GM18870 (cell line): Measurements from ENCODE around the gene IL1RN.

Source experiments
- ATAC-seq: cut with Tn5 transposase; IDR thresholded peaks from one replicate; pipeline ENCODE4 v1.9.1; 2021; ENCODE audit warnings: moderate library complexity; ENCODE audit not compliant: unreplicated experiment

IL1RN gene

DNA sequence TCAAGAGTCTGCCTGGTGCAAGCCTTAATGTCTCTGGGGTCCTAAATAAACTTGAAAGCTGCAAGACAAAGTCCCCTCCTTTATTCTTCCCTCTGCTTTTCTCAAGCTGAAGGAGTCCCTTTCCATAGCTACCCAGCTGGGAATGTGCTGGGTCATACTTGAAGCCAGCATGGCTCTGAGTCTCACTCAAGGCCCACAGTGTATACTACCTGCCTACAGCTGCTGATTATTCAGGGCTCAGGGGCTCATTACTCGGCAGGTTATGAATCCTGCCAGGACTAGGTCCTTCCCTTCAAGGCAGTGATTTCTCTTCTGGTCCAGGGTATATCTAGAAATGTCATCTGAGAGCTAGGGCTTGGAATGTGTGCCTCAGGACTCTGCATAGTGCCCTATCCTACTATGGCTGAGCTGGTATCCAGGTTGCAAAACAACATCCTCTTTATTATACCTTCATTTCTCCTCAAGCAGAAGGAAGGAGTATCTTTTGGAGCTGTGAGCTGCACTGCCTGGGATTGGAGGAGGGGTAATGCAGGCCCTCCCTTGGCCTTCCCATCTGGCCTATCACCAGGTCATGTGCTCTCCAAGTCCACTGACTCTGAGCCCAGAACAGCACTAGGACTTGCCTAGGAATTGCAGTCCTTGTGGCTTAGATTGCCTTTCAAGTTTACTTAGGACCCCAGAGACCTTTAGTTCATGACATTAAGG is 22.3 kb downstream of the IL1RN start:
- ATAC-seq, result no peak

DNA sequence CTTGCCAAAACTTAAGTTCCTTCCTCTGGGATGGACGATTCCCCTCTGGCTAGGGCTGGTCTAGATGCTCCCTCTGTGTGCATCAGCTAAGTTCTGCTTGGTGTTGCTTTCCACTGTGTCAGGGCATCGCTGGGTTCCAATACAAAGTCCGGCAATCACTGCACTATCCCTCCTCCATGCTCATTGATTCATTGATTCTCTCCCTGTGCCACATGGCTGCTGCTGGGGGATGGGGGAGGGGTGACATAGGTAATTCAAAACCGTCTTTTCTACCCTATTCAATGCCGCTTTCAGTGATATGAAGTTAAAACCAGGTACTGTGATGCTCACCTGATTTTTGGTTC is 22.8 kb downstream of the IL1RN start:
- no peak for ATAC-seq

DNA sequence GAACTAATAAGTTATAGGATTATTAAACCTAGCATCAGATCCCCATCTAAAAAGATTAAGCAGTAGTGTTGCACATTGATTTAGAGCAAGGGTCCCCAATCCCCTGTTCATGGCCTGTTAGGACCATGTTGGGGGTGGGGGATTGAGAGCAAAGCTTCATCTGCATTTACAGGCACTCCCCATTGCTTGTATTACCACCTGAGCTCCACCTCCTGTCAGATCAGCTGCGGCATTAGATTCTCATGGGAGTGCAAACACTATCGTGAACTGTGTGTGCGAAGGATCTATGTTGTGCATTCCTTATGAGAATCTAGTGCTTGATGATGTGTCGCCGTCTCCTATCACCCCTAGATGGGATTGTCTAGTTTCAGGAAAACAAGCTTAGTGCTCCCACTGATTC is 27.9 kb downstream of the IL1RN start:
- no peak for ATAC-seq

- ATAC-seq, result no peak
Observed at GRCh38 chr2:113156278-113157117, 29.1 kb downstream of the IL1RN start.

- ATAC-seq, result no peak
Observed at GRCh38 chr2:113157118-113157896, 29.9 kb downstream of the IL1RN start.

DNA sequence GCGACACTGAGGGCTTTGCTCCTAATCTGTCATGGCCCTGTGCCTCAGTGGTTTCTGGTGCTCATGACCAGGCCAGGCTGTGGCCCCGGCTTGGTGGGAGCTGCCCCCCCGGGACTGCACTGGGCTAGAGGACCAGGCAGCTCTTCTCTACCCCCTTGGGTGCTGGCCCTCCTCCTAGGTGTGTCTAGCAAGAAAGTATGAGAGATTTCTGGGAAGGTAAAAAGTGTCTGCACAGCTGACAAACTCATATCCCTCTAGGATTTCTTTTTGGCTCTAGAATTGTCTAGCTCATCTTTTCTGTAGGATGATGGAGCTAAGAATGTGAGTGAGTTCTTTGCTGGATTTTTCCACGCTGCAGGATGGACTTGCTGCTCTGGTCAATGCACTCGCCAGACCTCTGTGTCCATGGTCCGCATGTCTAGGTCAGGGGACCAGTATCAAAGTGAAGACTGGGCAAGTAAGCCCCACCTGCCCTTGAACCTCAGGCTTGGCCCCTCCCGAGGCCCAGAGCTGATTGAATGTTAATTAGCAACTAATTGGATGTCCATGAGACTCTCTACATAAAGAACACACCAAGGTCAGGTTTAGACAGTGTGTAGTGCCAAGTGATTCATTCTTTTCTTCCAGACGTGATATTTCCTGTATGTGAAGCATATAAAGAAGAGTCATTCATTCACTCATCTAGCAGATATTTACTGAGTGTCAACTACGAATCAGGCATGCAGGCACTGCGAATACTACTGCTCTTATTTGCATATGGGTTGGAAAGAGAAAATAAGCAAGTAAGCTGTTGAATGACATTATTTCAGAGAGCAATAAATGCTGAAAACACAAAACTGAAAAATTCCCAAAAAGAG is 30.7 kb downstream of the IL1RN start:
- no peak for ATAC-seq

DNA sequence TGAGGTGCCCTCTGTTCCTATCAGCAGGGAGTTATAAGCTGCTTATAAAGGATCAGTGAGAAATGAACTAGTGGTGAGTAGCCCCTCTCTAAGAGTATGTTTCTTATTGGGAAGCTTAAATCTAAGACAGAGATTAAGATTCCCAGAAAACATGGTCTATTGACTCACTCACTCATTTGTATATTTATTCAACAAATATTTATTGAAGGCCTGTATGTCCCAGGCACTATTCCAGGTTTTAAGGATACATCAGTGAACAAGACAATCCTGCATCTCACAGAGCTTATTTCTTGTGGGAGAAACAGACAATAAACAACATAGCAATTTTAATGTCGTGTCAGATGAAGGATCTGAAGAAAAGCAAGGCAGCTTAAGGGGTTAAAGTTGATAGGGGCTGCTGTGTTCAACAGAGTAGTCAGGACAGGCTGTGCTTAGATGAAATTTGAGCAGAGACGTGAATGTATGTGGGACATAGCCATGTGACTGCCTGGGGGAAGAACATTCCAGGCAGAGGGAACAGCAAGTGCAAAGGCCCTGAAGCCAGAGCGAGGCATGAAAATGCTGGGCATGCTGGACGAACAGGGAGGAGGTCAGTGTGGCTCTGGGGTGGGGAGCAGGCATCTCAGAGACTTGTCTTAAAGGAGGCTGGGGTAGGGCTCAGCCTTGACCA is 31.6 kb downstream of the IL1RN start:
- ATAC-seq, result no peak

DNA sequence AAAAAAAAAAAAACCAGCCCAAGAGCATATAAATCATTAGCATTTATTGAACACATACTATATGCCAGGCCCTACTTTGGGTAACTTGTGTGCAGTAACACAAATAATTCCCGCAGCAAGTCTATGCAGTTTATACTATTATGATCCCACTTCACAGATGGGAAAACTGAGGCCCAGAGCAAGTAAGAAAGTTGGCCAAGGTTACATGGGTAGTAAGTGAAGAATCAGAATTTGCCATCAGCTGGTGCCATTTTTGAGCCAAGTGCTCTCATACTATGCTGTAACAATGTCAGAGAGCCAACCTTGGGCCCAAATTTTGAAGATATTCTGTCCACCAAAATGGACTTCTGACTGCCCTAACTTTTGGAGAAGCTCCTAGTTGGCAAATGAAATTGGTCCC is 32.9 kb downstream of the IL1RN start:
- no peak for ATAC-seq

DNA sequence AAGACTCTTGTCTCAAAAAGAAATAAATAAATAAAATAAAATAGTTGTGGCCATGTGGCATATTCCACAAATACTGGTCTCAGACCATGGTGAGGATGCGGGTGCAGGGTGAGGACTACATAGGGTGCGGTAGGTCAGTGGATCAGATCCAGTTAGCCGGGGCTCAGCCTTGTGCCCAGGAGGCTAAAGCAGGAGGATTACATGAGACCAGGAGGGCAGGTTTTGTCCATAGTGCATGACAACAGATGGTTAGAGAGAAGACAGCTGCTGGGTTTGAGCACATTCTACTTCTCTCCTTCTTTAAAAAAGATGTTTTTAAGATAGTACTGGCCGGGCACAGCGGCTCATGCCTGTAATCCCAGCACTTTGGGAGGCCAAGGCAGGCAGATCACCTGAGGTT is 33.6 kb downstream of the IL1RN start:
- no peak for ATAC-seq

- ATAC-seq, result no peak
Observed at GRCh38 chr2:113162173-113162572, 34.8 kb downstream of the IL1RN start.

- no peak for ATAC-seq
Observed at GRCh38 chr2:113162869-113163268, 35.5 kb downstream of the IL1RN start.

DNA sequence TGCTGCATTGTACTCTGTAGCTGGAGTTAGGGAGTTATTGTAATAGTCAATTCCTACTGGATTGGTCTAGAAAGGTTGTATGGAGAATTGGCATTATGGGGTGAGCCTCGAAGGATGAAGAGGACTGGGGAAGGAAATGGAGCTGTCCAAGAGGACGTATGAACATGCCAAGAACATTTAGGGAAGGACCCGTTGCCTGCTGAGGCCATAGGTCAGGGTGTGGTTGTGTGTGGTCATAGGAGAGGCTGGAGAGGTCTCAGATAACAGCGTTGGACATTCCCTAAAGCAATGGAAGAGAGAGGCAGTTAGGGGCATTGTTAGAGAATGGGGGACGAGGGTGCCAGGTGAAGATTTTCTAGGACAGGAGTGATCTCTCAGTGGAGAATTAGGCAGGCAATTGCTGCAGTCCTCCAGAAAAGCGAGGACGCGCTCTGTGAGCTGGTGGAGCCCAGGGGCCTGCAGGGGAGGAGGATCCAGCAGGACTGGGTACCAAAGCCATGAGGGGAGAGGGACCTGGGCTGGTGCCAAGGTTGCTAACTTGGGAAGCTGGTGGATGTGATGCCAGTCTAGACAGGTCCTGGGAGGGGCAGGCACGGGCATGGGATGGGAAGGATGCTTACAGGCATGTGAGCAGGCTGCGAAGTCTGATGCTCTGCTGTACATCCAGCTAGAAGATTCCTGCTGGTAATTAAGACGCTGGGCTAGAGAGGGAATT is 37.0 kb downstream of the IL1RN start:
- ATAC-seq, result no peak

DNA sequence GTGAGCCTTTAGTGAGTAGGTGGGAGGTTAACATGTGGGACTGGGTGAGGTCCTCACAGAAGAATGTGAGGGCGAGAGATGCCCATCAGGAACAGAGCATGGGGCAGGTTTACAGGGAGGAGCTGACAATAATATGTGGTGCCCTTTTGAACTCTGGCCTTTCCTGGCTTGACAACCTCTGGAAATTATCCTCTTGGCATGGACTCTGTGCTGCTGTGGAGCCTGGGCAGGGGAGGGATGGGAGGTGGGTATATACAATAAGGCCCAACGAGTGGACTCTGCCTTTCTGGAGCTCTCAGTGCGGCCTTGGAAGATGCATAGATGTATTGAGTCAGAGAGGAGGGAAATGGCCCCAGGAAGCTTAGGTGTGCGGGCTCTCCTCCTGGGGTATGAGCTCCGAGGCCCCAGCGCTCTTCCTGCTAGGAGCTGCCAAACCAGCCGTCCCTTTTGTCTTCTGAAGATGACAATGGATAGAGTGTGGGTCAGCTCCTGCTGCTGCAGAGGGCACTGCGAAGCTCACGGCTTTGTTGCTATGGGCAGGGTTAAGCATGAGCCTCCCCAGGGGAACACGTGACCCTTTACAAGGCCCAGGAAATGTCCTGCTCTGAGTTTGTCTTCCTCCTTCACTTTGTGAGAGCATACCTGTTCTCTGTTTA is 37.7 kb downstream of the IL1RN start:
- ATAC-seq, result no peak

DNA sequence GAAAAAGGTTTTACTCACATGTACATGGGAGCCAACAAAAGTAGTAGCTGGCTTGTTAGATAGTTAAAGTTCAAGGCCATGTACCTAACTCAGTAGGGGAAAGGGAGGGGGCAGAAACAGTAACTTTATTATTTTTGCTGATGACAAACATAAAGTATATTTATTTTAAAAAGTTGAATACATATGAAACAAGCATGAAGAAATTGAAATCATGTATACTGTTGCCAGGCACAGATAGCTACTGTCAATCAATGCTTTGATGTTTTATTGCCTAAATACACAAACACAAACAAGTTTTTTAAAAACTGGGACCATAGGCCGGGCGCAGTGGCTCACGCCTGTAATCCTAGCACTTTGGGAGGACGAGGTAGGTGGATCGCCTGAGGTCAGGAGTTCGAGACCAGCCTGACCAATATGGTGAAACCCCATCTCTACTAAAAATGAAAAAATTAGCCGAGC is 38.8 kb downstream of the IL1RN start:
- ATAC-seq, result no peak

GRCh38 chr2:113167115-113167932 is 39.9 kb downstream of the IL1RN start:
- ATAC-seq, result no peak

DNA sequence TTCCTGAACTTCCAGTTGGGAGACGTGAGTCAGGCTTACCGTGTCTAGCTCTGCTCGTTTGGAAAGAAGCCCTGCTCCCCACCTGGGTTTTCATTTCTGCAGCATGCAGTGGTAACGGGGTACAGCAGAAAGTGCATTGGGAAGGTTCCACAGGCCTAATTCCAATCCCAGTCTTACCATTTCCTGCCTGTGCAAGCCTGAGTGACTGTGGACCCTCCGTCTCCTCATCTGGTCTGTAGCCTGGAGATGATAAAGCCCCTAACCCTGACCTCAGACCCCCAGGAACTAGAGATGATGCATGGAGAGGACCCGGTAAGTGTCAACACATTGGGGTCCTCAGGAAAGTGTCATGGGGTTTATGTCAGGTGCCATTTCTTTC is 40.6 kb downstream of the IL1RN start:
- no peak for ATAC-seq

DNA sequence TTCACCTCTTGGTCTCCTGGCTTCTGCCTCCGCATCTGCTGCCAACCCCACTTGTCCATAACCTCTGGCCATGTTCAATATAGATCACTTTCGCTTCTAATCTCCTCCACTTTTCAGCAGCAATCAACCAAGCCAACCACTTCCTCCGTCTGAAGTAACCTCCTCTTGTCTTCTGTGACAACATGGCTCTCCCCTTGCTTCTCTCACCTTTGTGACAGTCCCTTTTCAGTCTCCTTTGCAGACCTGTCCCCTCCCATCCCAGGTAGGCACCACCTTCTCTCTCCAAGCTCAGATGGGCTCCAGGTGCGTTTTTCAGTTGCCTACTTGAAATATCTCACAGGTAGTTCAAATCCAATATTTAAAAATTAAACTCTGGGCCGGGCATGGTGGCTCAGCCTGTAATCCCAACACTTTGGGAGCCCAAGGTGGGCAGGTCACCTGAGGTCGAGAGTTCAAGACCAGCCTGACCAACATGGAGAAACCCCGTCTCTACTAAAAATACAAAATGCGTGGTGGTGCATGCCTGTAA is 41.7 kb downstream of the IL1RN start:
- no peak for ATAC-seq

DNA sequence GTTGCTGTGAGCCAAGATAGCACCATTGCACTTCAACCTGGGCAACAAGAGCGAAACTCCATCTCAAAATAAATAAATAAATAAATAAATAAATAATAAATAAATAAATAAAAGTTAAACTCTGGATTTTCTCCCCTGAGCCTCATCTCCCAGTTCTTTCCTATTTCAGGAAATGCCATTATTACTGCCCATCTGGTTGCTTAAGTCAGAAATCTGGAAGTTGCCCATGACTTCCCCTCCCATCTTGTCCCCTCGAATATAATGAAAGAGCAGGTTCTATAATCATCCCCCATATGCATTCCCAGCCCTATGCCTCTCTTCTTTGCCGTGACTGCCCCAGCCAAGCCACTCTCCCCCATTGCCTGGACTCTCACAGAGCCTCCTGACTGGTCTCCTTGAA is 42.2 kb downstream of the IL1RN start:
- ATAC-seq, result no peak
